Measurements from ENCODE around the gene TCIRG1. TPM values are rescaled to one million over a fixed set of nuclear protein-coding genes. Genes with fewer than 3 reads are reported as not detected.

Gene TCIRG1
- 87.0 and 105 TPM in 2 replicates for total RNA-seq

DNA sequence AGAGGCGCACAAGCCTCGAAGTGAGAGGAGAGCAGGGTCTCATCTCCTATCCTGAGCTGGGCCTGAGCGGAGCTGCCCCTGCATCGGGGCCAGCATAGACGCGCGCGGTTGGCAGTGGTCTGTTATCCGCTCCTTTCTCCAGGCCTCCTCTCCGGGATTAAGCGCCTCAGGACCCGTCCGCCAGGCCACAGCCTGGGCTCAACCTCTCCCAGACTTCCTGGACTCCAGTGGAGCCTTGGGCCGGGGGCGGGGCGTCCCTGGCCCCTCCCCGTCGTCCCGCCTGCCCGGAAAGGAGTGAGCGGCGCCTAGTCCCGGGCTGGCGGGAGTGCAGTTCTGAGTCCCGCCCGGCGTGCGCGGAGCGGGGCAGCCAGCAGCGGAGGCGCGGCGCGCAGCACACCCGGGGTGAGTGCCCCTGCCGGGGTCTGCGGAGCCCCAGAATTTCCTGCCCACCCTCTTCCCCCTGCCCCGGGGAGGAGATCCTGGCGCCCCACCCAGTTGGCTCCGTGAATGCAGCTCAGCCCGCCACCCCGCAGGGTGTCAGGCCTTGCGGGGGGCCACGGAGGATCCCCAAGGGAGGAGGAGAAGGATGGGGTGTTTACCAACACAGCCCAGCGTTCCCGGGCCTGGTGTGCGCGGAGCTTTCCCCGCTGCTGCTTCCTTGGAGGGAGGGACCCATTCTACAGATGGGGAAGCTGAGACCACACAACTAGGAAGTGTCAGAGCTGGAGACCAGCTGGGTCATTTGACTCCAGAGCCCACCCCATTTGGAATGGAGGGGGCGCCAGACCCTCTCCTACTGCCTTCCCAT is at the start of gene TCIRG1:
Gene TCIRG1, plus strand, starts transcription at position 308 of the 808 bp plus-strand sequence. CDS start 2,247 bp downstream, outside the sequence.

GRCh38 chr11:68003846-68004550 is 34.8 kb upstream of the TCIRG1 start, which contains the start of gene UNC93B1:
Gene UNC93B1, minus strand, starts transcription at chr11:68004097. Its CDS starts 54 bp downstream, at chr11:68004043.

DNA sequence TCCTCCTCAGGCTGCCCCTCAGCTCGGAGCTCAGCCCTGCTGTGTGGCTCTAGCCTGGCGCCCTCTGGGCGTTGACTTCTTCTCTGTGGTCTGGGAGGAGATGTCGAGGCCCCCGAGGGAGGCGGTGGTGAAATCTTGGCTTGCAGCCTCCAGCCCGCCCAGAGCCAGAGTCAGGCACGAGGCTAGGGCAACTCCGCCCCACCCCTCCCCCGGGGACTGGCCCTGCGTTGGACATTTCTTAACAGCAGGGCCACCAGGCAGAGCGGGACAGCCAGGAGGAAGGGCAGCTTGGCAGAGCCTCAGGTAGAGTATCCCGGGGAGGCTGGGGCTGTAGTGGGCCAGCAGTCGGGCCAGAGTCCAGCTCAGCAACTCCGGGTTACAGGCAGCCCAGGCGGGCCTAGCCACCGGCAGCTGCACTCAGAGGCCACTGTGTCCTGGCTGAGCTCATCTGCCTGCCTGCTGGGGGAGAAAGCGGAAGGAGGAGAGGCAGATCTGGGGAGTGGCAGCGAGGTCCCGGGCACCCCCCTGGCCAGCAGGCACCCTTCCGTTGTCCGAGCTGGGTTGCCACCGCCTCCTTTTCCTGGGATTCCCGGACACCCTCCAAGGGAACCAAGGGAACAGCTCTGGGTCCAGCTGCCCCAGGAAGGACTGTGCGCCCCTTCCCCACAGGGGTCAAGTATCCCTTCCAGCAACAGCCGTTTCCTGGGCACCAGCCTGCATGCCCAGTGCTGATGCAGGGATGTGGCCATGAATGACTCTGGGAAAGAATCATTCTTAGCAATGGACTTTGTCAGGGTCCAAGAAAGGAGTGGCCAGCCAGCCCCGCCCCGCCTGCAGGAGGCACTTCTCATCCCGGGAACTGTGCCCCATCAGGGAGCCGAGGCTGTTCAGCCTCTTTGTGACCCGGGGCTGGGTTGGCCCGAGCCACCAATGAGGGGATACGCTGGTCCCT is 28.5 kb upstream of the TCIRG1 start, which contains the start of gene ALDH3B1:
Gene ALDH3B1, plus strand, starts transcription at position 238 of the 952 bp plus-strand sequence. CDS start 4,971 bp downstream, outside the sequence.

GRCh38 chr11:68030318-68031143 is 8.3 kb upstream of the TCIRG1 start, which contains the start of gene NDUFS8:
Gene NDUFS8, plus strand, starts transcription at chr11:68030681. Its CDS starts 1,471 bp downstream, at chr11:68032152.

Other genes with a start within 250 kb of the TCIRG1 start
- 24.2 and 32.9 TPM in 2 replicates for gene UNC93B1, start 34.9 kb upstream of the TCIRG1 start, total RNA-seq
- gene ALDH3B1, start 28.7 kb upstream of the TCIRG1 start, total RNA-seq = 10.8 and 14.6 TPM in 2 replicates
- 118 and 150 TPM in 2 replicates for gene NDUFS8, start 8.3 kb upstream of the TCIRG1 start, total RNA-seq
- 7.9 and 34.1 TPM in 2 replicates for gene CHKA, start 82.4 kb downstream of the TCIRG1 start, total RNA-seq
- gene KMT5B, start 174.3 kb downstream of the TCIRG1 start, total RNA-seq = 14.8 and 14.9 TPM in 2 replicates
- 50.7 and 67.1 TPM in 2 replicates for gene C11orf24, start 232.9 kb downstream of the TCIRG1 start, total RNA-seq

Measured in cardiac atrium fibroblast (primary cell).